Tibial nerve (tissue), 4 donors: ENCODE data around the gene ABHD12. TPM values are rescaled to one million over a fixed set of nuclear protein-coding genes. Genes with fewer than 3 reads are reported as not detected.
A peak's percentile ranks its signal among the peaks of the same experiment; 100 is the strongest.

Source experiments
- DNase-seq, 2 donors: peaks; one replicate each; pipeline ENCODE4 v3.0.0-alpha.2; 2019; ENCODE audit warnings: low spot score in 2 of 2
- H3K27ac ChIP-seq, 4 donors: fragments of 200-600 bp; sonication (generic) in 3 of 4; one replicate each; pipeline ENCODE4 v1.5.1; 2017 to 2019; ENCODE audit warnings: mild to moderate bottlenecking in 1 of 4
- H3K27me3 ChIP-seq, 2 donors: fragments of 200-600 bp; sonication (generic) in 1 of 2; one replicate each; pipeline versions ENCODE4 v1.5.1 to v1.6.0; 2017 to 2019
- H3K36me3 ChIP-seq, 3 donors: fragments of 200-600 bp; sonication (generic); one replicate each; pipeline ENCODE4 v1.5.1; 2018 to 2019
- H3K4me1 ChIP-seq, 4 donors: fragments of 200-600 bp; sonication (generic) in 3 of 4; one replicate each; pipeline ENCODE4 v1.5.1; 2017 to 2019
- H3K4me3 ChIP-seq, 4 donors: fragments of 200-600 bp; sonication (generic) in 3 of 4; one replicate each; pipeline ENCODE4 v1.5.1; 2017 to 2019; ENCODE audit warnings: mild to moderate bottlenecking in 1 of 4, moderate library complexity in 1 of 4
- H3K9me3 ChIP-seq, 4 donors: fragments of 200-600 bp; sonication (generic) in 3 of 4; one replicate each; pipeline ENCODE4 v1.5.1; 2017 to 2019
- EP300 ChIP-seq, 2 donors: sonication (generic); formaldehyde crosslinking; IDR thresholded peaks; one replicate each; pipeline ENCODE4 v1.6.1; 2017; ENCODE audit warnings: antibody characterized with exemption in 2 of 2, mild to moderate bottlenecking in 1 of 2
- POLR2A ChIP-seq, 2 donors: fragments of 450-650 bp; IDR thresholded peaks; one replicate each; pipeline ENCODE4 v1.6.1; 2017; ENCODE audit warnings: antibody characterized with exemption in 2 of 2, mild to moderate bottlenecking in 2 of 2, moderate library complexity in 2 of 2
- WGBS, 2 donors: methylation state at CpG; one replicate each; pipeline ENCODE4 v1.1.5; 2018; 5-methylcytosine and 5-hydroxymethylcytosine counted together
- total RNA-seq, 4 donors: library from RNA; depleted of rRNA; stranded (reverse); fragments of >200 nt; gene quantifications; one replicate each; pipeline ENCODE4 v1.1.0, GENCODE V29; 2016
- TF ChIP-seq, protein P1 (sequence below), 5 experiments: fragments of 200-600 bp in 3 of 5; fragments of 450-650 bp in 2 of 5; sonication (generic) in 3 of 5; IDR thresholded peaks; one replicate each; pipeline ENCODE4 v1.5.1; 2016 to 2019; ENCODE audit warnings: antibody characterized with exemption in 5 of 5, mild to moderate bottlenecking in 3 of 5, moderate library complexity in 2 of 5

Gene ABHD12
- total RNA-seq, 4 donors from 2014 or later: 67.2 to 116 (median 105) TPM

DNA sequence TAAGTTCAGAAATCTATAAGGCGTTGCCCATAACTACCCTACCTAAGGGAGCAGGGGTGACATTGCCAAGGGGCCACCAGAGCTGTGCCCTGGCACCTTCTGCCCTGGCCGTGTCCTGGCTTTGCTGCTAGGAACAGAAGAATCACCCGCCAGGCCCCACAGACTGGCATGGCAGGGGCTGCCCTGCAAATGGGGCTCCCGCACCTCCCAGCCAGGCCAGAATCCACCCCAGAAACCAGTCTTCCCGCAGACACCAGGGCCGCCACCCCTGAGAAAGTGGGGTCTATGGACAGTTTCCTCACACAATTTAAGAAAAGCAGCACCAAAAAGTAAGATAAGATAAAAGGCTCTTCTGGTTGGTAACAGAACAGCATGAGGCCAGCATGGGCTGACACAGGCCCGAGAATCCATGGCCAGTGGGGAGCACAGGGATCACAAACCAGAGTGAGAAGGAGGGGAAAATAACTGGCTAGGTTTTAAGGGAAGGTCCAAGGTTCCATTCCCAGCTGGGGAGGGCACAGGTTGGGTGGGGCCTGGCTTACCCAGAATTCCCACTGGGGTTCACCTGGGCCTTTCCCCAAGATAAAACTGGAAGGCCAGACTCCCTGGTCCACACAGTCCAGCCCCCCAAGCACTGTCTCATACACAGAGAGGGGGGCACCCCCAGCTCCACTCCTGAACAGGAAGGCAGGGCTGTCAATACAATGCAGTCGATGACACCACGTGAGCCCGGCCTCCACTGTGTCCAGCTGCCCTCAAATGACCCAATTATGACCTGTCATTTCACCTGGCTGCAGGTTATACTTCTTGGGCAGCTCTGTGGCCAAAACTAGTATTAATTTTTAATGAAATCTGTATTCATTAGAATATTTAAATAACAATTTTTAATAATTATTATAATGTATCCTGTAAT, 83.4 kb downstream of the ABHD12 start:
- Histone ChIP-seq H3K9me3 (no peaks in the 10 kb centered on the region), H3K27ac (peak overlapping the region in 2 of 4 donors; percentile 40 to 87), H3K36me3 (peaks cover 0 to 62% (median 0%) of the 10 kb centered on the region in 3 donors), H3K27me3 (no peaks in the 10 kb centered on the region), H3K4me1 (peaks cover 0 to 44% (median 33%) of the 10 kb centered on the region in 4 donors), H3K4me3 (no peak overlapping the region)
- no peak for DNase-seq
- TF ChIP-seq, protein P1, sequence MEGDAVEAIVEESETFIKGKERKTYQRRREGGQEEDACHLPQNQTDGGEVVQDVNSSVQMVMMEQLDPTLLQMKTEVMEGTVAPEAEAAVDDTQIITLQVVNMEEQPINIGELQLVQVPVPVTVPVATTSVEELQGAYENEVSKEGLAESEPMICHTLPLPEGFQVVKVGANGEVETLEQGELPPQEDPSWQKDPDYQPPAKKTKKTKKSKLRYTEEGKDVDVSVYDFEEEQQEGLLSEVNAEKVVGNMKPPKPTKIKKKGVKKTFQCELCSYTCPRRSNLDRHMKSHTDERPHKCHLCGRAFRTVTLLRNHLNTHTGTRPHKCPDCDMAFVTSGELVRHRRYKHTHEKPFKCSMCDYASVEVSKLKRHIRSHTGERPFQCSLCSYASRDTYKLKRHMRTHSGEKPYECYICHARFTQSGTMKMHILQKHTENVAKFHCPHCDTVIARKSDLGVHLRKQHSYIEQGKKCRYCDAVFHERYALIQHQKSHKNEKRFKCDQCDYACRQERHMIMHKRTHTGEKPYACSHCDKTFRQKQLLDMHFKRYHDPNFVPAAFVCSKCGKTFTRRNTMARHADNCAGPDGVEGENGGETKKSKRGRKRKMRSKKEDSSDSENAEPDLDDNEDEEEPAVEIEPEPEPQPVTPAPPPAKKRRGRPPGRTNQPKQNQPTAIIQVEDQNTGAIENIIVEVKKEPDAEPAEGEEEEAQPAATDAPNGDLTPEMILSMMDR (IDR thresholded peaks at IDR 0.05): no peak
- no peak for TF ChIP-seq EP300 (IDR thresholded peaks at IDR 0.05)
- WGBS, 2 donors: 89 to 93% methylated on average over 10 of the region's 10 CpGs

DNA sequence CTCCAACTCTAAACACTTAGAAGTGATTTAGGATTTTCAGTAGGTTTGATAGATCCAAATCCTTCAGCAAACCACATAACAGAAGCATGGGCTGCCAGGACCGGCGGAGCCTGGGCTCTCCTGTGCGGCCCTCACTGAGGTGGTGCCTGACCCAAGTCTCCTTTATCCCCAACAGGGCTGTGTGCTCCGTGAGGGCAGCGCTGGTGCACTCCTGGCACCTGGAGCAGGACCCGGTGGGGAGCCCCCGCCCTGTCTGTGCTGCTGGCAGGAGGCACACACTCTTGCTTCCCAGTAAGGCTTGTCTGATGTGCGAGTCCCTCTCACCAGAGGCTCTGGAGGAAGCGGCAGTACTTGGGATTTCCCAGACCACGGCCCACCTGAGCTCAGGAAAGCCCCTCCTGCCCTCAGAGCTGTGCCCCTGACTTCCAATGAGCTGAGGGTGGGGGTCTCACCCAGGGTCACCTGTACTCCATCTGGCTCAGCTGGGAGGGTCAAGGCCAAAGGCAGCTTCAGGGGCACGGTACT, 86.5 kb downstream of the ABHD12 start:
- H3K9me3 ChIP-seq: no peaks in the 10 kb centered on the region
- no peak overlapping the region for H3K27ac ChIP-seq
- TF ChIP-seq, protein P1 (IDR thresholded peaks at IDR 0.05): no peak
- TF ChIP-seq EP300 (IDR thresholded peaks at IDR 0.05) (no peak), POLR2A (IDR thresholded peaks at IDR 0.05) (no peak)
- H3K4me1 ChIP-seq: peaks cover 0 to 14% (median 4%) of the 10 kb centered on the region in 4 donors
- peaks cover 0 to 90% (median 0%) of the 10 kb centered on the region in 3 donors for H3K36me3 ChIP-seq
- no peak overlapping the region for H3K4me3 ChIP-seq
- H3K27me3 ChIP-seq: no peaks in the 10 kb centered on the region
- DNase-seq: no peak
- 88 to 93% methylated on average over 6 to 11 of the region's 11 CpGs for WGBS, 2 donors

DNA sequence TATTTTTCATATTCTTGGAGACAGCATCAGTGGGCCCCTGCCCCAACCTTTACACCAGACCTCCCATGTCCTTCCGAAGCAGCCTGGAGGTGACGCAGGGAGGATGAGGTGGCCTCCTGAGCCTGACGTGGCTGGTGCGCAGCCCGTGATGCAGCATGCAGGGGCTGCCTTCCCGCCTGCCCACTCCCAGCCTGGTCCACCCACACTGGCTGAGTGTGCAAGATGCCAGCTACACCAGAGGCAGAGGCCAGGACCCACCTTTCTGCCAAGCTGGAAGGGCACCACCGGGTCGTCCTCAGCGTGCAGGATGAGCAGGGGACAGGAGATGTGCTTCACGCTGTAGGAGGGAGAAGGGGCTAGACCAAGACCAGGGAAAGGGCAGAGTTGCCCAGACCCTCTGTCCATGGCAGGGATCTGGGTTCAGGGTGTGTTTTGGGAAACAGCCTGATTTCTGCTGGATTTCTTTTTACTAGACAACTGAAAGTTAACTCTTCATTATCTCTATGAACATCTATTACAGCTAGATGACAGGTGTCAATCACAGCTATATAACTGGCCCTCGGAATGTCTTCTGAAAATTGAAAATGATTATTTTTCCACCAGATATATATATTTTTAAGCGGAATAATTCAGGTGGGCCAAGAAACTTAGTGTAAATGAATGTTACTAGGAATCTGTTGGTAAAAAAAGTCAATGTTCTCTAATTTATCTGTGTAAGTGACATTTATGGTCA, 87.2 kb downstream of the ABHD12 start:
- H3K36me3 ChIP-seq: peaks cover 0 to 90% (median 0%) of the 10 kb centered on the region in 3 donors
- H3K4me1 ChIP-seq: peaks cover 0 to 8% (median 0%) of the 10 kb centered on the region in 4 donors
- no peaks in the 10 kb centered on the region for H3K27me3 ChIP-seq
- TF ChIP-seq EP300 (IDR thresholded peaks at IDR 0.05): no peak
- TF ChIP-seq, protein P1 (IDR thresholded peaks at IDR 0.05): no peak
- no peak for TF ChIP-seq POLR2A (IDR thresholded peaks at IDR 0.05)
- no peak for DNase-seq
- H3K9me3 ChIP-seq: no peaks in the 10 kb centered on the region
- no peak overlapping the region for H3K27ac ChIP-seq
- WGBS, 2 donors: 85 to 90% methylated on average over 11 to 12 of the region's 12 CpGs
- no peak overlapping the region for H3K4me3 ChIP-seq

DNA sequence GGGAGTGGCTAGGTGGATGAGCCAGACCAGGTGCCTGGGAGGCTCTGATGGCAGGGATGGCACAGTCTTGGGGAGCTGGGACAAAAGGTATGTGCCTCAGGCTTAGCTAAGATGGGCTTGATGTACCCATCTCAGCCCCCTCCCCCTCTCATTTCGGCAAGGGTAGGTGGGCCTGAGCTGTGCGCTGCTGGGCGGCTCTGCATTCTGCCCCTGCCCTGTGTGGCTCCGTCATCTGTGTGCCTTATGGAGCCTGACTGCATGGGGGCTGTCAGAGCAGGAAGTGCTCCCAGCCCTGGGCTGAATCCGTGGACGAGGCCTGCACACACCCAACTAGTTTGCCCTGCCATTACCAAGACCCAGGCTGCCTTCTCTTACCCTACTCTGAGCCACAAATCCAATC, 88.0 kb downstream of the ABHD12 start:
- no peak for DNase-seq
- peak overlapping the region in 1 of 4 donors; percentile 34 for H3K27ac ChIP-seq
- TF ChIP-seq, protein P1 (IDR thresholded peaks at IDR 0.05): no peak
- TF ChIP-seq EP300 (IDR thresholded peaks at IDR 0.05) (no peak), POLR2A (IDR thresholded peaks at IDR 0.05) (no peak)
- H3K4me3 ChIP-seq: no peak overlapping the region
- WGBS, 2 donors: 84 to 100% methylated on average over 1 to 6 of the region's 6 CpGs
- peaks cover 0 to 92% (median 0%) of the 10 kb centered on the region in 3 donors for H3K36me3 ChIP-seq
- no peaks in the 10 kb centered on the region for H3K9me3 ChIP-seq
- peaks cover 0 to 8% (median under 1%) of the 10 kb centered on the region in 4 donors for H3K4me1 ChIP-seq
- no peaks in the 10 kb centered on the region for H3K27me3 ChIP-seq
